GM23338 (cell line): ENCODE results near the gene SUN2. TPM values are rescaled to one million over a fixed set of nuclear protein-coding genes. Genes with fewer than 3 reads are reported as not detected.

Experiments
- ATAC-seq: fragments of 200-7000 bp; cut with Tn5 transposase; 3 replicates; pipeline ENCODE4 v1.9.1; 2020
- DNase-seq: peaks from one replicate; pipeline ENCODE4 v3.0.0-alpha.2; 2015; ENCODE audit warnings: low spot score
- H2AFZ ChIP-seq: fragments of 200-600 bp; sonication (generic); 2 replicates; pipeline ENCODE4 v1.8.0; 2016; ENCODE audit warnings: antibody characterized with exemption, mild to moderate bottlenecking, moderate library complexity
- H3F3A ChIP-seq: fragments of 200-600 bp; sonication (generic); replicated peaks from 2 replicates; pipeline ENCODE4 v1.8.0; 2017; ENCODE audit warnings: antibody characterized with exemption, mixed run types, low read depth
- H3K27ac ChIP-seq: fragments of 200-600 bp; sonication (generic); 2 replicates; pipeline ENCODE4 v1.6.1; 2016; ENCODE audit warnings: low read depth
- H3K27me3 ChIP-seq: fragments of 200-600 bp; sonication (generic); 2 replicates; pipeline ENCODE4 v1.8.0; 2016; ENCODE audit warnings: mild to moderate bottlenecking, mixed run types, moderate library complexity; ENCODE audit not compliant: insufficient read depth
- H3K36me3 ChIP-seq: fragments of 200-600 bp; sonication (generic); 2 replicates; pipeline ENCODE4 v1.8.0; 2016; ENCODE audit warnings: mild to moderate bottlenecking; ENCODE audit not compliant: insufficient read depth
- H3K4me1 ChIP-seq: fragments of 200-600 bp; sonication (generic); 2 replicates; pipeline ENCODE4 v1.8.0; 2016; ENCODE audit warnings: mild to moderate bottlenecking, moderate library complexity; ENCODE audit not compliant: insufficient read depth
- H3K4me2 ChIP-seq: fragments of 200-600 bp; sonication (generic); 2 replicates; pipeline ENCODE4 v1.7.1; 2017; ENCODE audit warnings: mixed run types
- H3K4me3 ChIP-seq: fragments of 200-600 bp; sonication (generic); 2 replicates; pipeline ENCODE4 v1.6.1; 2016; ENCODE audit warnings: mixed run types
- H3K79me2 ChIP-seq: fragments of 200-600 bp; sonication (generic); replicated peaks from 2 replicates; pipeline ENCODE4 v1.8.0; 2017; ENCODE audit warnings: mild to moderate bottlenecking; ENCODE audit not compliant: insufficient read depth
- H3K9me2 ChIP-seq: fragments of 200-600 bp; sonication (generic); 2 replicates; pipeline ENCODE4 v1.8.0; 2017; ENCODE audit not compliant: insufficient read depth
- H4K20me1 ChIP-seq: fragments of 200-600 bp; sonication (generic); replicated peaks from 2 replicates; pipeline ENCODE4 v1.8.0; 2017; ENCODE audit warnings: mild to moderate bottlenecking; ENCODE audit not compliant: insufficient read depth
- H3K27ac Mint-ChIP-seq: 2 replicates; pipeline ENCODE4 v1.8.0; 2020; ENCODE audit warnings: inconsistent platforms, mild to moderate bottlenecking, moderate library complexity, mixed read lengths
- H3K27me3 Mint-ChIP-seq: 3 replicates; pipeline ENCODE4 v1.8.0; 2022; ENCODE audit warnings: low read depth, mild to moderate bottlenecking, moderate library complexity, mixed read lengths, inconsistent platforms; ENCODE audit not compliant: insufficient read depth, poor library complexity
- H3K36me3 Mint-ChIP-seq: 3 replicates; pipeline ENCODE4 v1.8.0; 2021; ENCODE audit warnings: low read depth, mild to moderate bottlenecking, inconsistent platforms, moderate library complexity, mixed read lengths
- H3K4me1 Mint-ChIP-seq: 3 replicates; pipeline ENCODE4 v1.8.0; 2020; ENCODE audit warnings: mild to moderate bottlenecking, inconsistent platforms, mixed read lengths
- H3K4me3 Mint-ChIP-seq: 3 replicates; pipeline ENCODE4 v1.8.0; 2021; ENCODE audit warnings: moderate library complexity, mild to moderate bottlenecking, inconsistent platforms, mixed read lengths
- H3K9me3 Mint-ChIP-seq: 3 replicates; pipeline ENCODE4 v1.8.0; 2020; ENCODE audit warnings: moderate library complexity, mild to moderate bottlenecking, inconsistent platforms, mixed read lengths
- CREB1 ChIP-seq: fragments of 250-450 bp; sonication (Bioruptor Pico); IDR thresholded peaks from 2 replicates; pipeline ENCODE4 v1.5.0; 2020; ENCODE audit warnings: low read depth, mild to moderate bottlenecking, moderate library complexity
- EZH2 ChIP-seq: fragments of 200-600 bp; sonication (generic); IDR thresholded peaks from one replicate; pipeline ENCODE4 v1.8.0; 2017; ENCODE audit warnings: antibody characterized with exemption, mild to moderate bottlenecking, low read depth; ENCODE audit not compliant: unreplicated experiment
- EZH2phosphoT487 ChIP-seq: fragments of 200-600 bp; sonication (generic); IDR thresholded peaks from one replicate; pipeline ENCODE4 v1.8.1; 2018; ENCODE audit warnings: antibody characterized with exemption; ENCODE audit not compliant: unreplicated experiment
- JUNB ChIP-seq: IDR thresholded peaks from one replicate; pipeline ENCODE4 v1.6.1; 2016; ENCODE audit warnings: antibody characterized with exemption; ENCODE audit not compliant: unreplicated experiment
- NANOG ChIP-seq: IDR thresholded peaks from 2 replicates; pipeline ENCODE4 v1.6.1; 2016; ENCODE audit warnings: antibody characterized with exemption, borderline replicate concordance
- POLR2AphosphoS5 ChIP-seq: IDR thresholded peaks from 2 replicates; pipeline ENCODE4 v1.6.1; 2016; ENCODE audit warnings: antibody characterized with exemption, low read depth
- STAT1 ChIP-seq: IDR thresholded peaks from one replicate; pipeline ENCODE4 v1.6.1; 2016; ENCODE audit warnings: antibody characterized with exemption; ENCODE audit not compliant: unreplicated experiment
- ZNF114 ChIP-seq: fragments of 250-450 bp; sonication (Bioruptor Pico); IDR thresholded peaks from 2 replicates; pipeline ENCODE4 v1.5.0; 2020; ENCODE audit warnings: mild to moderate bottlenecking, moderate library complexity
- ZNF331 ChIP-seq: fragments of 250-450 bp; sonication (Bioruptor Pico); IDR thresholded peaks from 2 replicates; pipeline ENCODE4 v1.5.0; 2020; ENCODE audit warnings: low read depth, mild to moderate bottlenecking, moderate library complexity
- polyA plus RNA-seq: library from polyadenylated mRNA; unstranded; fragments of >200 nt; fragmentation: Nextera tagmentation; extraction: Ambion mirVana; gene quantifications from 2 replicates; pipeline ENCODE4 v1.2.1, GENCODE V29; 2016
- total RNA-seq: library from RNA; depleted of rRNA; stranded (reverse); fragments of >200 nt; shearing (Covaris generic); gene quantifications from 2 replicates; pipeline ENCODE4 v1.2.3, GENCODE V29; 2014
- TF ChIP-seq, protein P1 (sequence below): IDR thresholded peaks from 2 replicates; pipeline ENCODE4 v1.6.1; 2016; ENCODE audit warnings: antibody characterized with exemption
- TF ChIP-seq, protein P2 (sequence below): IDR thresholded peaks from one replicate; pipeline ENCODE4 v1.6.1; 2018; ENCODE audit warnings: antibody characterized with exemption; ENCODE audit not compliant: unreplicated experiment
- TF ChIP-seq, protein P3 (sequence below), 2 experiments: fragments of 200-600 bp in 1 of 2; sonication (generic) in 1 of 2; conservative IDR thresholded peaks; 2 replicates each; pipeline versions ENCODE4 v1.5.1 to v1.6.1; 2016 to 2017; ENCODE audit warnings: antibody characterized with exemption in 2 of 2, low read depth in 2 of 2, mild to moderate bottlenecking in 2 of 2, moderate library complexity in 1 of 2
- TF ChIP-seq, protein P4 (sequence below): fragments of 250-450 bp; sonication (Bioruptor Pico); IDR thresholded peaks from 2 replicates; pipeline ENCODE4 v1.5.0; 2020; ENCODE audit warnings: mild to moderate bottlenecking, moderate library complexity

The SUN2 gene
- total and polyA plus RNA-seq, 2 experiments from 2014 or later, result 7.2 to 17.6 TPM

DNA sequence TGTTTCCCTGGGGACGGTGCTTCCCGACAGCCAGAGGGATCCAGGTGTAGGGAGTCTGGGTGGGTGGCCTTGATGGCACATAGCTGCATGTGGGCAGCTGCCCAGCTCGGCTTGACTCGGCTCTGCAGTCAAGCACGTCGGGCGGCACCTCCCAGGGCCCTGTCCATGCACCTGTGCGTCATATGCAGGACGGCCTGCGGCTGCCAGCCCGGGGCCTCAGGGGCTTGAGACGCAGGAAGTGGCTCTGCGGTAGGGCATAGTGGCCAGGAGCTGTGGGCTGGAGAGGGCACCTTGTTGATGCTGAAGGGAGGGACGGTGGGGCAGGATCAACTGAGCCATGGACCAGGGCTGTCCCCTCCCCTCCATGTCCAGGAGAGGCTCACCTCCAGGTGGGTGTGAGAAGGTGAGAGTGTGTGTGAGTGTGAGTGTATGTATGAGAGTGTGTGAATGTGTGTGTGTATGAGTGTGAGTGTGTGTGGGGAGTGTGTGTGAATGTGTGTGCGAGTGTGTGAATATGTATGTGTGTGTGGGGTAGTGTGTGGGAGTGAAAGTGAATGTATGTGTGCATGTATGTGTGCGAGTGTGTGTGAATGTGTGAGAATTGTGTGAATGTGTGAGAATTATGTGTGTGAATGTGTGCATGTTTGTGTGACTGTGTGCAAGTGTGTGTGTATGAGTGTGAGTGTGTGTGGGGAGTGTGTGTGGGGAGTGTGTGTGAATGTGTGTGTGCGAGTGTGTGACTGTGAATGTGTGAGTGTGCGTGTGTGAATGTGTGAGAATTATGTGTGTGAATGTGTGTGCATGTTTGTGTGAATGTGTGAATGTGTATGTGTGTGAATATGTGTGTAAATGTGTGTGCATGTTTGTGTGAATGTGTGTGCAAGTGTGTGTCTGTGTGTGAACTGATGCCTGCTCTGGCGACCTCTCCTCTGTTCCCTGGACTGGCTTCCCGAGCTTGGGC, 5.7 kb upstream of the SUN2 start:
- TF ChIP-seq, protein P1, sequence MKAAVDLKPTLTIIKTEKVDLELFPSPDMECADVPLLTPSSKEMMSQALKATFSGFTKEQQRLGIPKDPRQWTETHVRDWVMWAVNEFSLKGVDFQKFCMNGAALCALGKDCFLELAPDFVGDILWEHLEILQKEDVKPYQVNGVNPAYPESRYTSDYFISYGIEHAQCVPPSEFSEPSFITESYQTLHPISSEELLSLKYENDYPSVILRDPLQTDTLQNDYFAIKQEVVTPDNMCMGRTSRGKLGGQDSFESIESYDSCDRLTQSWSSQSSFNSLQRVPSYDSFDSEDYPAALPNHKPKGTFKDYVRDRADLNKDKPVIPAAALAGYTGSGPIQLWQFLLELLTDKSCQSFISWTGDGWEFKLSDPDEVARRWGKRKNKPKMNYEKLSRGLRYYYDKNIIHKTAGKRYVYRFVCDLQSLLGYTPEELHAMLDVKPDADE, result no peak
- TF ChIP-seq STAT1, result no peak
- TF ChIP-seq ZNF331, result no peak
- no peak for TF ChIP-seq POLR2AphosphoS5
- no peak for TF ChIP-seq NANOG
- TF ChIP-seq, protein P2, sequence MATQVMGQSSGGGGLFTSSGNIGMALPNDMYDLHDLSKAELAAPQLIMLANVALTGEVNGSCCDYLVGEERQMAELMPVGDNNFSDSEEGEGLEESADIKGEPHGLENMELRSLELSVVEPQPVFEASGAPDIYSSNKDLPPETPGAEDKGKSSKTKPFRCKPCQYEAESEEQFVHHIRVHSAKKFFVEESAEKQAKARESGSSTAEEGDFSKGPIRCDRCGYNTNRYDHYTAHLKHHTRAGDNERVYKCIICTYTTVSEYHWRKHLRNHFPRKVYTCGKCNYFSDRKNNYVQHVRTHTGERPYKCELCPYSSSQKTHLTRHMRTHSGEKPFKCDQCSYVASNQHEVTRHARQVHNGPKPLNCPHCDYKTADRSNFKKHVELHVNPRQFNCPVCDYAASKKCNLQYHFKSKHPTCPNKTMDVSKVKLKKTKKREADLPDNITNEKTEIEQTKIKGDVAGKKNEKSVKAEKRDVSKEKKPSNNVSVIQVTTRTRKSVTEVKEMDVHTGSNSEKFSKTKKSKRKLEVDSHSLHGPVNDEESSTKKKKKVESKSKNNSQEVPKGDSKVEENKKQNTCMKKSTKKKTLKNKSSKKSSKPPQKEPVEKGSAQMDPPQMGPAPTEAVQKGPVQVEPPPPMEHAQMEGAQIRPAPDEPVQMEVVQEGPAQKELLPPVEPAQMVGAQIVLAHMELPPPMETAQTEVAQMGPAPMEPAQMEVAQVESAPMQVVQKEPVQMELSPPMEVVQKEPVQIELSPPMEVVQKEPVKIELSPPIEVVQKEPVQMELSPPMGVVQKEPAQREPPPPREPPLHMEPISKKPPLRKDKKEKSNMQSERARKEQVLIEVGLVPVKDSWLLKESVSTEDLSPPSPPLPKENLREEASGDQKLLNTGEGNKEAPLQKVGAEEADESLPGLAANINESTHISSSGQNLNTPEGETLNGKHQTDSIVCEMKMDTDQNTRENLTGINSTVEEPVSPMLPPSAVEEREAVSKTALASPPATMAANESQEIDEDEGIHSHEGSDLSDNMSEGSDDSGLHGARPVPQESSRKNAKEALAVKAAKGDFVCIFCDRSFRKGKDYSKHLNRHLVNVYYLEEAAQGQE, result no peak
- no peak for TF ChIP-seq EZH2
- TF ChIP-seq, protein P3, sequence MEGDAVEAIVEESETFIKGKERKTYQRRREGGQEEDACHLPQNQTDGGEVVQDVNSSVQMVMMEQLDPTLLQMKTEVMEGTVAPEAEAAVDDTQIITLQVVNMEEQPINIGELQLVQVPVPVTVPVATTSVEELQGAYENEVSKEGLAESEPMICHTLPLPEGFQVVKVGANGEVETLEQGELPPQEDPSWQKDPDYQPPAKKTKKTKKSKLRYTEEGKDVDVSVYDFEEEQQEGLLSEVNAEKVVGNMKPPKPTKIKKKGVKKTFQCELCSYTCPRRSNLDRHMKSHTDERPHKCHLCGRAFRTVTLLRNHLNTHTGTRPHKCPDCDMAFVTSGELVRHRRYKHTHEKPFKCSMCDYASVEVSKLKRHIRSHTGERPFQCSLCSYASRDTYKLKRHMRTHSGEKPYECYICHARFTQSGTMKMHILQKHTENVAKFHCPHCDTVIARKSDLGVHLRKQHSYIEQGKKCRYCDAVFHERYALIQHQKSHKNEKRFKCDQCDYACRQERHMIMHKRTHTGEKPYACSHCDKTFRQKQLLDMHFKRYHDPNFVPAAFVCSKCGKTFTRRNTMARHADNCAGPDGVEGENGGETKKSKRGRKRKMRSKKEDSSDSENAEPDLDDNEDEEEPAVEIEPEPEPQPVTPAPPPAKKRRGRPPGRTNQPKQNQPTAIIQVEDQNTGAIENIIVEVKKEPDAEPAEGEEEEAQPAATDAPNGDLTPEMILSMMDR (conservative IDR thresholded peaks at IDR 0.05; ENCODE audit: low read depth in 2 of 2), result no peak
- TF ChIP-seq CREB1 (CRISPR knock-in tag), result no peak
- no peak for TF ChIP-seq ZNF114 (CRISPR knock-in tag)
- no peak for TF ChIP-seq EZH2phosphoT487
- TF ChIP-seq, protein P4, sequence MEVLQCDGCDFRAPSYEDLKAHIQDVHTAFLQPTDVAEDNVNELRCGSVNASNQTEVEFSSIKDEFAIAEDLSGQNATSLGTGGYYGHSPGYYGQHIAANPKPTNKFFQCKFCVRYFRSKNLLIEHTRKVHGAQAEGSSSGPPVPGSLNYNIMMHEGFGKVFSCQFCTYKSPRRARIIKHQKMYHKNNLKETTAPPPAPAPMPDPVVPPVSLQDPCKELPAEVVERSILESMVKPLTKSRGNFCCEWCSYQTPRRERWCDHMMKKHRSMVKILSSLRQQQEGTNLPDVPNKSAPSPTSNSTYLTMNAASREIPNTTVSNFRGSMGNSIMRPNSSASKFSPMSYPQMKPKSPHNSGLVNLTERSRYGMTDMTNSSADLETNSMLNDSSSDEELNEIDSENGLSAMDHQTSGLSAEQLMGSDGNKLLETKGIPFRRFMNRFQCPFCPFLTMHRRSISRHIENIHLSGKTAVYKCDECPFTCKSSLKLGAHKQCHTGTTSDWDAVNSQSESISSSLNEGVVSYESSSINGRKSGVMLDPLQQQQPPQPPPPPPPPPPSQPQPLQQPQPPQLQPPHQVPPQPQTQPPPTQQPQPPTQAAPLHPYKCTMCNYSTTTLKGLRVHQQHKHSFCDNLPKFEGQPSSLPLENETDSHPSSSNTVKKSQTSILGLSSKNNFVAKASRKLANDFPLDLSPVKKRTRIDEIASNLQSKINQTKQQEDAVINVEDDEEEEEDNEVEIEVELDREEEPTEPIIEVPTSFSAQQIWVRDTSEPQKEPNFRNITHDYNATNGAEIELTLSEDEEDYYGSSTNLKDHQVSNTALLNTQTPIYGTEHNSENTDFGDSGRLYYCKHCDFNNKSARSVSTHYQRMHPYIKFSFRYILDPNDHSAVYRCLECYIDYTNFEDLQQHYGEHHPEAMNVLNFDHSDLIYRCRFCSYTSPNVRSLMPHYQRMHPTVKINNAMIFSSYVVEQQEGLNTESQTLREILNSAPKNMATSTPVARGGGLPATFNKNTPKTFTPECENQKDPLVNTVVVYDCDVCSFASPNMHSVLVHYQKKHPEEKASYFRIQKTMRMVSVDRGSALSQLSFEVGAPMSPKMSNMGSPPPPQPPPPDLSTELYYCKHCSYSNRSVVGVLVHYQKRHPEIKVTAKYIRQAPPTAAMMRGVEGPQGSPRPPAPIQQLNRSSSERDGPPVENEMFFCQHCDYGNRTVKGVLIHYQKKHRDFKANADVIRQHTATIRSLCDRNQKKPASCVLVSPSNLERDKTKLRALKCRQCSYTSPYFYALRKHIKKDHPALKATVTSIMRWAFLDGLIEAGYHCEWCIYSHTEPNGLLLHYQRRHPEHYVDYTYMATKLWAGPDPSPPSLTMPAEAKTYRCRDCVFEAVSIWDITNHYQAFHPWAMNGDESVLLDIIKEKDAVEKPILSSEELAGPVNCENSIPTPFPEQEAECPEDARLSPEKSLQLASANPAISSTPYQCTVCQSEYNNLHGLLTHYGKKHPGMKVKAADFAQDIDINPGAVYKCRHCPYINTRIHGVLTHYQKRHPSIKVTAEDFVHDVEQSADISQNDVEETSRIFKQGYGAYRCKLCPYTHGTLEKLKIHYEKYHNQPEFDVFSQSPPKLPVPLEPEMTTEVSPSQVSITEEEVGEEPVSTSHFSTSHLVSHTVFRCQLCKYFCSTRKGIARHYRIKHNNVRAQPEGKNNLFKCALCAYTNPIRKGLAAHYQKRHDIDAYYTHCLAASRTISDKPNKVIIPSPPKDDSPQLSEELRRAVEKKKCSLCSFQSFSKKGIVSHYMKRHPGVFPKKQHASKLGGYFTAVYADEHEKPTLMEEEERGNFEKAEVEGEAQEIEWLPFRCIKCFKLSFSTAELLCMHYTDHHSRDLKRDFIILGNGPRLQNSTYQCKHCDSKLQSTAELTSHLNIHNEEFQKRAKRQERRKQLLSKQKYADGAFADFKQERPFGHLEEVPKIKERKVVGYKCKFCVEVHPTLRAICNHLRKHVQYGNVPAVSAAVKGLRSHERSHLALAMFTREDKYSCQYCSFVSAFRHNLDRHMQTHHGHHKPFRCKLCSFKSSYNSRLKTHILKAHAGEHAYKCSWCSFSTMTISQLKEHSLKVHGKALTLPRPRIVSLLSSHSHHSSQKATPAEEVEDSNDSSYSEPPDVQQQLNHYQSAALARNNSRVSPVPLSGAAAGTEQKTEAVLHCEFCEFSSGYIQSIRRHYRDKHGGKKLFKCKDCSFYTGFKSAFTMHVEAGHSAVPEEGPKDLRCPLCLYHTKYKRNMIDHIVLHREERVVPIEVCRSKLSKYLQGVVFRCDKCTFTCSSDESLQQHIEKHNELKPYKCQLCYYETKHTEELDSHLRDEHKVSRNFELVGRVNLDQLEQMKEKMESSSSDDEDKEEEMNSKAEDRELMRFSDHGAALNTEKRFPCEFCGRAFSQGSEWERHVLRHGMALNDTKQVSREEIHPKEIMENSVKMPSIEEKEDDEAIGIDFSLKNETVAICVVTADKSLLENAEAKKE, result no peak
- no peak for TF ChIP-seq JUNB
- Histone ChIP-seq H3K27ac (no peak overlapping the region), H3K4me1 (0 out of 2 replicates have a peak, but pooled peaks cover 3% of the 10 kb centered on the region), H3K9me2 (no peaks in the 10 kb centered on the region), H3K79me2 (no peaks in the 10 kb centered on the region), H3K4me3 (no peak overlapping the region), H3K36me3 (no peaks in the 10 kb centered on the region), H3F3A (peaks cover 2% of the 10 kb centered on the region; the same call in 1 of the 2 replicates), H3K27me3 (peaks cover 9% of the 10 kb centered on the region; the same call in 1 of the 2 replicates), H4K20me1 (no peaks in the 10 kb centered on the region), H3K4me2 (no peak overlapping the region), H2AFZ (no peak overlapping the region)
- ATAC-seq (no peak), DNase-seq (no peak)
- Mint-ChIP-seq H3K4me3 (no peak overlapping the region), H3K9me3 (no peaks in the 10 kb centered on the region; the same call in 2 of the 3 replicates), H3K36me3 (no peaks in the 10 kb centered on the region), H3K27ac (no peak overlapping the region), H3K4me1 (peaks cover 4% of the 10 kb centered on the region; the same call in 2 of the 3 replicates), H3K27me3 (peaks cover 19% of the 10 kb centered on the region)
